ENCODE measurements around the gene PPP2R2C.

- TF ChIP-seq EZH2phosphoT487 (IDR thresholded peaks at IDR 0.05; ENCODE audit: unreplicated experiment) (no peak), CTCF (conservative IDR thresholded peaks at IDR 0.05; ENCODE audit: low read depth in 2 of 2) (no peak), POLR2AphosphoS5 (IDR thresholded peaks at IDR 0.05; ENCODE audit: low read depth) (no peak), EZH2 (IDR thresholded peaks at IDR 0.05; ENCODE audit: low read depth, unreplicated experiment) (no peak), ETS1 (IDR thresholded peaks at IDR 0.05) (no peak), JUNB (IDR thresholded peaks at IDR 0.05; ENCODE audit: unreplicated experiment) (no peak), CREB1 (CRISPR knock-in tag; IDR thresholded peaks at IDR 0.05; ENCODE audit: low read depth) (no peak), STAT1 (IDR thresholded peaks at IDR 0.05; ENCODE audit: unreplicated experiment) (no peak), NANOG (IDR thresholded peaks at IDR 0.05; ENCODE audit: borderline replicate concordance) (no peak), ZNF331 (CRISPR knock-in tag; IDR thresholded peaks at IDR 0.05; ENCODE audit: low read depth) (no peak), ZNF114 (CRISPR knock-in tag; IDR thresholded peaks at IDR 0.05) (no peak)
- TF ChIP-seq, protein P1, sequence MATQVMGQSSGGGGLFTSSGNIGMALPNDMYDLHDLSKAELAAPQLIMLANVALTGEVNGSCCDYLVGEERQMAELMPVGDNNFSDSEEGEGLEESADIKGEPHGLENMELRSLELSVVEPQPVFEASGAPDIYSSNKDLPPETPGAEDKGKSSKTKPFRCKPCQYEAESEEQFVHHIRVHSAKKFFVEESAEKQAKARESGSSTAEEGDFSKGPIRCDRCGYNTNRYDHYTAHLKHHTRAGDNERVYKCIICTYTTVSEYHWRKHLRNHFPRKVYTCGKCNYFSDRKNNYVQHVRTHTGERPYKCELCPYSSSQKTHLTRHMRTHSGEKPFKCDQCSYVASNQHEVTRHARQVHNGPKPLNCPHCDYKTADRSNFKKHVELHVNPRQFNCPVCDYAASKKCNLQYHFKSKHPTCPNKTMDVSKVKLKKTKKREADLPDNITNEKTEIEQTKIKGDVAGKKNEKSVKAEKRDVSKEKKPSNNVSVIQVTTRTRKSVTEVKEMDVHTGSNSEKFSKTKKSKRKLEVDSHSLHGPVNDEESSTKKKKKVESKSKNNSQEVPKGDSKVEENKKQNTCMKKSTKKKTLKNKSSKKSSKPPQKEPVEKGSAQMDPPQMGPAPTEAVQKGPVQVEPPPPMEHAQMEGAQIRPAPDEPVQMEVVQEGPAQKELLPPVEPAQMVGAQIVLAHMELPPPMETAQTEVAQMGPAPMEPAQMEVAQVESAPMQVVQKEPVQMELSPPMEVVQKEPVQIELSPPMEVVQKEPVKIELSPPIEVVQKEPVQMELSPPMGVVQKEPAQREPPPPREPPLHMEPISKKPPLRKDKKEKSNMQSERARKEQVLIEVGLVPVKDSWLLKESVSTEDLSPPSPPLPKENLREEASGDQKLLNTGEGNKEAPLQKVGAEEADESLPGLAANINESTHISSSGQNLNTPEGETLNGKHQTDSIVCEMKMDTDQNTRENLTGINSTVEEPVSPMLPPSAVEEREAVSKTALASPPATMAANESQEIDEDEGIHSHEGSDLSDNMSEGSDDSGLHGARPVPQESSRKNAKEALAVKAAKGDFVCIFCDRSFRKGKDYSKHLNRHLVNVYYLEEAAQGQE (IDR thresholded peaks at IDR 0.05; ENCODE audit: unreplicated experiment), result no peak
- TF ChIP-seq, protein P2, sequence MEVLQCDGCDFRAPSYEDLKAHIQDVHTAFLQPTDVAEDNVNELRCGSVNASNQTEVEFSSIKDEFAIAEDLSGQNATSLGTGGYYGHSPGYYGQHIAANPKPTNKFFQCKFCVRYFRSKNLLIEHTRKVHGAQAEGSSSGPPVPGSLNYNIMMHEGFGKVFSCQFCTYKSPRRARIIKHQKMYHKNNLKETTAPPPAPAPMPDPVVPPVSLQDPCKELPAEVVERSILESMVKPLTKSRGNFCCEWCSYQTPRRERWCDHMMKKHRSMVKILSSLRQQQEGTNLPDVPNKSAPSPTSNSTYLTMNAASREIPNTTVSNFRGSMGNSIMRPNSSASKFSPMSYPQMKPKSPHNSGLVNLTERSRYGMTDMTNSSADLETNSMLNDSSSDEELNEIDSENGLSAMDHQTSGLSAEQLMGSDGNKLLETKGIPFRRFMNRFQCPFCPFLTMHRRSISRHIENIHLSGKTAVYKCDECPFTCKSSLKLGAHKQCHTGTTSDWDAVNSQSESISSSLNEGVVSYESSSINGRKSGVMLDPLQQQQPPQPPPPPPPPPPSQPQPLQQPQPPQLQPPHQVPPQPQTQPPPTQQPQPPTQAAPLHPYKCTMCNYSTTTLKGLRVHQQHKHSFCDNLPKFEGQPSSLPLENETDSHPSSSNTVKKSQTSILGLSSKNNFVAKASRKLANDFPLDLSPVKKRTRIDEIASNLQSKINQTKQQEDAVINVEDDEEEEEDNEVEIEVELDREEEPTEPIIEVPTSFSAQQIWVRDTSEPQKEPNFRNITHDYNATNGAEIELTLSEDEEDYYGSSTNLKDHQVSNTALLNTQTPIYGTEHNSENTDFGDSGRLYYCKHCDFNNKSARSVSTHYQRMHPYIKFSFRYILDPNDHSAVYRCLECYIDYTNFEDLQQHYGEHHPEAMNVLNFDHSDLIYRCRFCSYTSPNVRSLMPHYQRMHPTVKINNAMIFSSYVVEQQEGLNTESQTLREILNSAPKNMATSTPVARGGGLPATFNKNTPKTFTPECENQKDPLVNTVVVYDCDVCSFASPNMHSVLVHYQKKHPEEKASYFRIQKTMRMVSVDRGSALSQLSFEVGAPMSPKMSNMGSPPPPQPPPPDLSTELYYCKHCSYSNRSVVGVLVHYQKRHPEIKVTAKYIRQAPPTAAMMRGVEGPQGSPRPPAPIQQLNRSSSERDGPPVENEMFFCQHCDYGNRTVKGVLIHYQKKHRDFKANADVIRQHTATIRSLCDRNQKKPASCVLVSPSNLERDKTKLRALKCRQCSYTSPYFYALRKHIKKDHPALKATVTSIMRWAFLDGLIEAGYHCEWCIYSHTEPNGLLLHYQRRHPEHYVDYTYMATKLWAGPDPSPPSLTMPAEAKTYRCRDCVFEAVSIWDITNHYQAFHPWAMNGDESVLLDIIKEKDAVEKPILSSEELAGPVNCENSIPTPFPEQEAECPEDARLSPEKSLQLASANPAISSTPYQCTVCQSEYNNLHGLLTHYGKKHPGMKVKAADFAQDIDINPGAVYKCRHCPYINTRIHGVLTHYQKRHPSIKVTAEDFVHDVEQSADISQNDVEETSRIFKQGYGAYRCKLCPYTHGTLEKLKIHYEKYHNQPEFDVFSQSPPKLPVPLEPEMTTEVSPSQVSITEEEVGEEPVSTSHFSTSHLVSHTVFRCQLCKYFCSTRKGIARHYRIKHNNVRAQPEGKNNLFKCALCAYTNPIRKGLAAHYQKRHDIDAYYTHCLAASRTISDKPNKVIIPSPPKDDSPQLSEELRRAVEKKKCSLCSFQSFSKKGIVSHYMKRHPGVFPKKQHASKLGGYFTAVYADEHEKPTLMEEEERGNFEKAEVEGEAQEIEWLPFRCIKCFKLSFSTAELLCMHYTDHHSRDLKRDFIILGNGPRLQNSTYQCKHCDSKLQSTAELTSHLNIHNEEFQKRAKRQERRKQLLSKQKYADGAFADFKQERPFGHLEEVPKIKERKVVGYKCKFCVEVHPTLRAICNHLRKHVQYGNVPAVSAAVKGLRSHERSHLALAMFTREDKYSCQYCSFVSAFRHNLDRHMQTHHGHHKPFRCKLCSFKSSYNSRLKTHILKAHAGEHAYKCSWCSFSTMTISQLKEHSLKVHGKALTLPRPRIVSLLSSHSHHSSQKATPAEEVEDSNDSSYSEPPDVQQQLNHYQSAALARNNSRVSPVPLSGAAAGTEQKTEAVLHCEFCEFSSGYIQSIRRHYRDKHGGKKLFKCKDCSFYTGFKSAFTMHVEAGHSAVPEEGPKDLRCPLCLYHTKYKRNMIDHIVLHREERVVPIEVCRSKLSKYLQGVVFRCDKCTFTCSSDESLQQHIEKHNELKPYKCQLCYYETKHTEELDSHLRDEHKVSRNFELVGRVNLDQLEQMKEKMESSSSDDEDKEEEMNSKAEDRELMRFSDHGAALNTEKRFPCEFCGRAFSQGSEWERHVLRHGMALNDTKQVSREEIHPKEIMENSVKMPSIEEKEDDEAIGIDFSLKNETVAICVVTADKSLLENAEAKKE (CRISPR knock-in tag; IDR thresholded peaks at IDR 0.05), result no peak
Observed at GRCh38 chr4:6480534-6481088, 8.2 kb upstream of the PPP2R2C start.

Data from GM23338 (cell line).